Hematopoietic multipotent progenitor cell treated with erythropoietin and hydrocortisone succinate and interleukin-3 and kit ligand, for 17 days (in vitro differentiated cells): ENCODE measurements around the gene GBE1.
"Not testable (repeated sequence)": the region's sequence is repeated elsewhere in the genome, so short reads cannot be mapped to it uniquely, and the experiment has no call there.

Experiments
- DNase-seq: peaks from one replicate; pipeline ENCODE4 v3.0.0-alpha.2; 2015; ENCODE audit warnings: low spot score

Gene GBE1

GRCh38 chr3:81531263-81531662, 230.2 kb downstream of the GBE1 start:
- no peak for DNase-seq

- no peak for DNase-seq
Observed at GRCh38 chr3:81530180-81530939, 231.1 kb downstream of the GBE1 start.

- no peak for DNase-seq
Observed at GRCh38 chr3:81521855-81522254, 239.6 kb downstream of the GBE1 start.

GRCh38 chr3:81518945-81519344, 242.5 kb downstream of the GBE1 start:
- no peak for DNase-seq

- no peak for DNase-seq
Observed at GRCh38 chr3:81516042-81516441, 245.4 kb downstream of the GBE1 start.

- DNase-seq: no peak
Observed at GRCh38 chr3:81513591-81513990, 247.9 kb downstream of the GBE1 start.

- no peak for DNase-seq
Observed at GRCh38 chr3:81503026-81503425, 258.4 kb downstream of the GBE1 start.

- no peak for DNase-seq
Observed at GRCh38 chr3:81502236-81502635, 259.2 kb downstream of the GBE1 start.

- DNase-seq: no peak
Observed at GRCh38 chr3:81500039-81500438, 261.4 kb downstream of the GBE1 start.

GRCh38 chr3:81497572-81498251, 263.7 kb downstream of the GBE1 start:
- DNase-seq: no peak

- no peak for DNase-seq
Observed at GRCh38 chr3:81496407-81497104, 264.9 kb downstream of the GBE1 start.

- not testable (repeated sequence) for DNase-seq
Observed at GRCh38 chr3:81492471-81492870, 269.0 kb downstream of the GBE1 start.

- no peak for DNase-seq
Observed at GRCh38 chr3:81492040-81492439, 269.4 kb downstream of the GBE1 start.

GRCh38 chr3:81490541-81491288, 270.7 kb downstream of the GBE1 start:
- peak; percentile 81 for DNase-seq

- no peak for DNase-seq
Observed at GRCh38 chr3:81485444-81485865, 276.0 kb downstream of the GBE1 start.

GRCh38 chr3:81484520-81484919, 276.9 kb downstream of the GBE1 start:
- DNase-seq: no peak

GRCh38 chr3:81483046-81483445, 278.4 kb downstream of the GBE1 start:
- no peak for DNase-seq

GRCh38 chr3:81477740-81478139, 283.7 kb downstream of the GBE1 start:
- DNase-seq: no peak

GRCh38 chr3:81476692-81477091, 284.8 kb downstream of the GBE1 start:
- no peak for DNase-seq

- DNase-seq: no peak
Observed at GRCh38 chr3:81472600-81473362, 288.7 kb downstream of the GBE1 start.

- no peak for DNase-seq
Observed at GRCh38 chr3:81470524-81471278, 290.7 kb downstream of the GBE1 start.
